ENCODE data around the gene DCLK1.

DNA sequence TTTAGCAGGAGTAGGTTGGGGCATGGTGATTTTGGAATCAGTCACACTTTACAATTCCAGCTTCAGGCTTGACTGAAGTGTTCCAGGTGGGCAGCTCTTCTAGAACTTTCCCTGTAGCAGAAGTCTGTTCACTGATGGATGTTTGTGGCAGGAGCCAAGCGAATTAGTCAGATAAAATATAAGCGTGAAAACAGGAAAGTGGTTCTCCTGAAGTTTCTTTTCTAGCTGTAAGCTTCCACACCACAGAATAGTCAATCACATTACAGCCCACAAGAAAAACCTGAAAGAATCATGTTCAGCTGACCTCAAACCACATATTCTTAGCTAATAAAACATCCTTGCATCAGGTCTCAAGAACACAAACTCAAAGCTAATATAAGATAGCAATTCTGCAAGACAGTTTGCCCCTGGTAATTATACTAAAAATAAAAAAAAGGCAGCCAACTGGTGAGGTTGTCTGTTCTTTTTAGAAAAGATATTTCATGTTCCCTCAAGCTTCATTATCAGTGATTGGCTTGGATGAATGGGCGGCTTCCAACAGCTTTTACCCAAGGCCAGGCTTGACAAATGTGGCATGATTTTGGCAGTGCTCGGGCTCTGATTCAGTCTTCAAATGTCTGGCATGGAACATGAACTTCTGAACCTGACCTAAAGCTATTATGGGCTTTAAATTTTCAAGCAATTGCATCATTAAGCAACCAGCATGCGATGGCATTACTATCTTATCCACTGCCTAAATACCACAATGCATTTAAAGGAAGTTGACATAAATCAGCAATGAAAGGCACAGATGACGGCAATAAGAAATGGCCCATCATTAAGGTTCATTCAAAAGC, 136.8 kb downstream of the DCLK1 start:
- TF ChIP-seq, protein P1, sequence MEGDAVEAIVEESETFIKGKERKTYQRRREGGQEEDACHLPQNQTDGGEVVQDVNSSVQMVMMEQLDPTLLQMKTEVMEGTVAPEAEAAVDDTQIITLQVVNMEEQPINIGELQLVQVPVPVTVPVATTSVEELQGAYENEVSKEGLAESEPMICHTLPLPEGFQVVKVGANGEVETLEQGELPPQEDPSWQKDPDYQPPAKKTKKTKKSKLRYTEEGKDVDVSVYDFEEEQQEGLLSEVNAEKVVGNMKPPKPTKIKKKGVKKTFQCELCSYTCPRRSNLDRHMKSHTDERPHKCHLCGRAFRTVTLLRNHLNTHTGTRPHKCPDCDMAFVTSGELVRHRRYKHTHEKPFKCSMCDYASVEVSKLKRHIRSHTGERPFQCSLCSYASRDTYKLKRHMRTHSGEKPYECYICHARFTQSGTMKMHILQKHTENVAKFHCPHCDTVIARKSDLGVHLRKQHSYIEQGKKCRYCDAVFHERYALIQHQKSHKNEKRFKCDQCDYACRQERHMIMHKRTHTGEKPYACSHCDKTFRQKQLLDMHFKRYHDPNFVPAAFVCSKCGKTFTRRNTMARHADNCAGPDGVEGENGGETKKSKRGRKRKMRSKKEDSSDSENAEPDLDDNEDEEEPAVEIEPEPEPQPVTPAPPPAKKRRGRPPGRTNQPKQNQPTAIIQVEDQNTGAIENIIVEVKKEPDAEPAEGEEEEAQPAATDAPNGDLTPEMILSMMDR (IDR thresholded peaks at IDR 0.05 in 8 of 11, conservative IDR thresholded peaks at IDR 0.05 in 3 of 11), result no peak
- no peak for TF ChIP-seq POLR2AphosphoS5 (IDR thresholded peaks at IDR 0.05)

Measured in spleen (tissue), 7 donors.